Embryonic facial prominence (tissue), 1 donor: ENCODE results near the gene POLR2C.

Experiments used
- DNase-seq: peaks from one replicate; pipeline ENCODE4 v3.0.0-alpha.2; 2016; ENCODE audit errors: extremely low spot score

POLR2C gene

GRCh38 chr16:57519796-57520360, 57.4 kb downstream of the POLR2C start:
- DNase-seq = no peak
